ENCODE measurements around the gene DPP8.

DNA sequence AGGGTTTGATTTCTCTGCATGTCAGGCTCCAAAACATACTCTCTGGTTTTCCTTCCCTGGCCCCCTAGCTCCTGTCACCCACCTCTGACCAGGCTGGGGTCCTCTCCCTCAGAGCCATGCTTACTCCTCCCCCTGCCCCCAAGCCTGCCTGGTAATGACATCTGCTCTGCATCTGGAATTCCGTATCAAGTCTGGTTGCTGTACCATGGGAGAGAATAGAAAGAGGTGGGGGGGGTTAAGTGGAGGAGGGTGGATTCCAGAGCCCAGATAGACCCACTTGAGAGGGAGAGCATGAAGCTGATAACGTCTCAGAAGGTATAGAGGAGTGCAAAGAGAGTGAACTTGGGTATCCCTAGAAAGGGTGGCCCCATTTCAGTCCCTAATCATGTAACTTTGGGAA lies 98.9 kb downstream of the DPP8 start:
- TF ChIP-seq POLR2A (IDR thresholded peaks at IDR 0.05; ENCODE audit: low read depth) (no peak), POLR2AphosphoS5 (IDR thresholded peaks at IDR 0.05) (no peak)

All from esophagus muscularis mucosa (tissue), 2 donors.